BJ (cell line): ENCODE measurements around the gene GIGYF2. TPM values are rescaled to one million over a fixed set of nuclear protein-coding genes. Genes with fewer than 3 reads are reported as not detected.

Source experiments
- CTCF ChIA-PET: fragments of 350-600 bp; formaldehyde crosslinking; extraction: SDS; loops from one replicate; lab custom pipeline; 2021; ENCODE audit warnings: antibody characterized with exemption, inconsistent platforms; lab: Yijun Ruan, JAX
- POLR2A ChIA-PET: fragments of 300-600 bp; sonication (Branson Sonifier 250); formaldehyde crosslinking; extraction: SDS; loops from one replicate; lab custom pipeline; 2021; ENCODE audit warnings: antibody characterized with exemption; lab: Charles Lee
- DNase-seq: peaks from one replicate; pipeline ENCODE4 v3.0.0-alpha.2; 2011; ENCODE audit warnings: low read depth
- H3K27me3 ChIP-seq: 2 replicates; pipeline ENCODE4 v1.6.0; 2011; ENCODE audit warnings: low read length; ENCODE audit not compliant: control insufficient read depth, insufficient read depth
- H3K36me3 ChIP-seq: 2 replicates; pipeline ENCODE4 v1.5.1; 2011; ENCODE audit warnings: low read length; ENCODE audit not compliant: control insufficient read depth, insufficient read depth
- H3K4me3 ChIP-seq: 2 replicates; pipeline ENCODE4 v1.5.1; 2011; ENCODE audit warnings: low read depth, mild to moderate bottlenecking, control low read depth, low read length
- polyA plus RNA-seq: library from polyadenylated mRNA; depleted of rRNA; stranded (reverse); fragments of >200 nt; gene quantifications from 2 replicates; pipeline ENCODE4 v1.2.3, GENCODE V29; 2011
- TF ChIP-seq, protein P1 (sequence below): IDR thresholded peaks from 2 replicates; pipeline ENCODE4 v1.5.1; 2011; ENCODE audit warnings: low read depth, mild to moderate bottlenecking, control low read depth, inconsistent platforms, low read length, moderate library complexity; ENCODE audit not compliant: insufficient read depth

Gene GIGYF2
- polyA plus RNA-seq, 1 experiment, result 28.0 TPM

DNA sequence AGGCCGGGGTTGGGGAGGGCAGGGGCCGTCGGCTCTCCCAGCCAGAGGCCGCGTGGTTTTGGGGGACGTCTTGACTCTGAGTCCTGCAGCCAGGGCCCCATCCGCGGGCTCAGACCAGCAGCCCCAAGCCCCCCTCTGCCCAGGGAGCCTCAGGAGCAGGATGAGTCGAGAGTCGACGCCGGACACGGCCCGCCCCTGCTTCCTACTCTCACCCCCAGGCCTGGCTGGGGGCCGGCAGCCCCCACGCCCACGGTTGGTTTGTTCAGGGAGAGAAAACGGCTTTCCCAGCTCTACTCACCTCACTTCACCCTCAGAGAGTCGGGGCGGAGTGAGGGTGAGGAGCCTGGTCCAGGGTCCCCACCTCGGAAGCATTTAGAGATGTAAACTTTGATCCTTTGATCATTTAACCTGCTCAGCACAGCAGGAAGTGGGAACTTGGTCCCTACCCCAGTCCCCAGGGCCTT is 179.9 kb downstream of the GIGYF2 start:
- H3K36me3 ChIP-seq, result no peaks in the 10 kb centered on the region
- POLR2A ChIA-PET, result no interaction called here
- TF ChIP-seq, protein P1, sequence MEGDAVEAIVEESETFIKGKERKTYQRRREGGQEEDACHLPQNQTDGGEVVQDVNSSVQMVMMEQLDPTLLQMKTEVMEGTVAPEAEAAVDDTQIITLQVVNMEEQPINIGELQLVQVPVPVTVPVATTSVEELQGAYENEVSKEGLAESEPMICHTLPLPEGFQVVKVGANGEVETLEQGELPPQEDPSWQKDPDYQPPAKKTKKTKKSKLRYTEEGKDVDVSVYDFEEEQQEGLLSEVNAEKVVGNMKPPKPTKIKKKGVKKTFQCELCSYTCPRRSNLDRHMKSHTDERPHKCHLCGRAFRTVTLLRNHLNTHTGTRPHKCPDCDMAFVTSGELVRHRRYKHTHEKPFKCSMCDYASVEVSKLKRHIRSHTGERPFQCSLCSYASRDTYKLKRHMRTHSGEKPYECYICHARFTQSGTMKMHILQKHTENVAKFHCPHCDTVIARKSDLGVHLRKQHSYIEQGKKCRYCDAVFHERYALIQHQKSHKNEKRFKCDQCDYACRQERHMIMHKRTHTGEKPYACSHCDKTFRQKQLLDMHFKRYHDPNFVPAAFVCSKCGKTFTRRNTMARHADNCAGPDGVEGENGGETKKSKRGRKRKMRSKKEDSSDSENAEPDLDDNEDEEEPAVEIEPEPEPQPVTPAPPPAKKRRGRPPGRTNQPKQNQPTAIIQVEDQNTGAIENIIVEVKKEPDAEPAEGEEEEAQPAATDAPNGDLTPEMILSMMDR, result no peak
- no peak overlapping the region for H3K4me3 ChIP-seq
- DNase-seq, result no peak
- H3K27me3 ChIP-seq, result peaks cover 2% of the 10 kb centered on the region
- CTCF ChIA-PET, result no interaction called here

DNA sequence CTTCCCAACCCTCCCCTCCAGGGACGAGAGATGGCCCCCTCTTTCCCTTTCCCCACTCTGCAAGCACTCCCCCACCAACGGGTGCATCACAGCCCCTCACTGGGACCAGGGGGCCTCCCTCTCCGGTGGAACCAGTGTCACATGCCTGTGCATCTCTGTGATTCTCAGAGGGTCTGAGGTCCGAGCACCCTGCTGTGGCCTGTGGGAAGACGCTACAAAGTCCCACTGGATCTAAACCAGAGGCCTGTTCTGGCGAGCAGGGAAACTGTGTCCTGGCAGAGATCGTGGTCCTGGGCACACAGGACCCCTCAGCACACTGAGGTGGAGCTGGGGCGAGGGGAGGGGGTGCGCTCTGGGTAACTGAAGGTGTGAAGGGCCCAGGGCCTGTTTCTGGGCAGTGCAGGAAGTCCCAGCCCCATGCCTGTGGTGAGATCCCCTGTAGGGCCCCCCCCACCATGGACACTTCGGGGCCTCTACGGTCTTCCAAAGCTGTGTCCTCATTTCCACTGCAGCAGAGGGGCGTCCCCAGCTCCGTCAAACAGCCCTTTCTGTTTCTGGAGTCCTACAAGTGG is 180.9 kb downstream of the GIGYF2 start:
- Histone ChIP-seq H3K4me3 (no peak overlapping the region), H3K27me3 (peaks cover 2% of the 10 kb centered on the region), H3K36me3 (no peaks in the 10 kb centered on the region)
- TF ChIP-seq, protein P1, result no peak
- POLR2A ChIA-PET, result no interaction called here
- no peak for DNase-seq
- CTCF ChIA-PET, result no interaction called here

DNA sequence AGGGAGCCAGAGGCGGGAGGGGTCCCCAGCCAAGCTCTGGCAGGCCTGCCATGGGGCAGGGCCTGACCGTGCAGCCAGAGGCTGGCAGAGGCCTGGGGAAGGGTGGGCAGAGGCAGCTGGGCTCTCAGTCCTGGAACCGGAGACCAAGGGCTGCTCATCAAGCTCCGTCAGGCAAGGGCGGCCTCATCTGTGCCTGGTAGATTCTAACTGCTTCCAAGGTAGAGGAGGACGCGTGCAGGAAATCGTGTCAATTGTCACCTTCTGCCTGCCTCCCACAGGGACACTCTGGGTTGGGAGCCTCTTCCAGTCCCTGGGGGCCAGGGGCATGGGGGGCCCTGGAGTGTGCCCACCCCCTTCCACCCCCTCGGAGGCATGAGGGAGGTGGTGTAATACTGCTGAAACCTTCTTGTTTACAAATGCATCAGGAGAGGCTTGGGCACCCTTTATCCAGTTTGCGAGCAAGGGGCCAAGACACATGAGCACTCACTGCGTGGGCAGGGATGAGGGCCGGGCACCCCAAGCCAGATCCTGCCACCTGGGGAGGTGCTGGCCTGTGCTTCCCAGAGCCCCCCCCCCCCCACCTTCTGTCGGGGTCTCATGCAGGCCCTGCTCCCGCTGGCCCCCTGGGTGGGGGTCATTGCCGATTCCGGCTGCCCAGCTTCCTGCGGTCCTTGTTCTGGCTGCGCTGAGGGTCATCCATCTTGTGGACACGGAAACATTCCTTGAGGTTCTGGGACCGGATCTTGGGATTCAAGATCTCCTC is 181.9 kb downstream of the GIGYF2 start:
- TF ChIP-seq, protein P1, result no peak
- DNase-seq, result no peak
- H3K27me3 ChIP-seq, result peaks cover 2% of the 10 kb centered on the region
- ChIA-PET POLR2A (no interaction called here), CTCF (interaction anchor here (0.6 kb wide), 1 partner anchor 171 kb away, joined by 3 read pairs; no protein-coding TSS in a partner anchor)
- H3K36me3 ChIP-seq, result no peaks in the 10 kb centered on the region
- no peak overlapping the region for H3K4me3 ChIP-seq

DNA sequence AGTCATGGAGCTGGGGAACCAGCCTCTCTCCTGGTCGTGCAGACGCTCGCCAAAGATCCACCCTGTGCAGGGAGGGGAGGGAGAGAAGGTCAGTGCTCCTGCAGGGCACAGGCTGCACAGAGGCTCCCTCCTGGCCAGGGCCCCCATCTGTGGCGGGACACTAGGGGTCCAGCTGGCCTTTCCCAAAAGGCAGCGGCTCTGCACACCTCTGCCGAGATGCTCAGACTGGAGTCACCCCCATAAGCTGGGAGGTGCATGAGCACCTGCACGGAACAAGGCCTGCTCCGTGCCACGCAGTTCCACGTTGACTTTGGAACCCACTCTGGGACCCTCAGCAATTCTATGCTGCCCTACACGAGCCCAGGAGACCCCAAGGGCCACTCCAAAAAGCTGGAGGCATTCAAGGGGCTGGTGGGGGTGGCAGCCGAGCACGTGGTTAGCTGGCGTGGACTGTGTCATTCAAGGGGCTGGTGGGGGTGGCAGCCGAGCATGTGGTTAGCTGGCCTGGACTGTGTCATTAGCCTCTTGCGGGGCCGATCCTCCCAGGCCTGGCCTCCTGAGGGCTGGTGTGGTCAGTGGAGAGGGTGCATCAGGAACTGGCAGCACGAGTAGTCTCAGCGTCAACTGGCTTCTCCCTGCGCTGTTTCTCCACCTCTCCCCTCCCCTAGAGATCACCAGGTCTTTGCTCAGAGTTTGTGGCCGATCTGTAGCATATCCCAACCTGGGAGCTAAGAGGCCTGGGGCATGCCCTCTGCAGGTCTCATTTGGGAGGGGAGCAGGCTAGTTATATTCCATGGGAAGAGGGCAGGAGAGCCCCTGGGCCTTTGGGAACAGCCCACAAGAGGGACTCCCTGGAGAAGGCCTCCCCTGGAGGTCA is 182.7 kb downstream of the GIGYF2 start:
- Histone ChIP-seq H3K36me3 (no peaks in the 10 kb centered on the region), H3K27me3 (peaks cover 2% of the 10 kb centered on the region), H3K4me3 (no peak overlapping the region)
- DNase-seq, result no peak
- ChIA-PET CTCF (interaction anchor here (0.6 kb wide), 1 partner anchor 170 kb away, joined by 3 read pairs; no protein-coding TSS in a partner anchor), POLR2A (no interaction called here)
- TF ChIP-seq, protein P1, result no peak
